Ishikawa (cell line): Measurements from ENCODE around the gene SPOCK1.

Experiments
- CREB1 ChIP-seq: IDR thresholded peaks from 2 replicates; pipeline ENCODE4 v1.6.1; 2012; ENCODE audit warnings: low read depth
- EGR1 ChIP-seq: IDR thresholded peaks from 2 replicates; pipeline ENCODE4 v1.6.1; 2012
- EP300 ChIP-seq: IDR thresholded peaks from 2 replicates; pipeline ENCODE4 v1.6.1; 2012; ENCODE audit warnings: borderline replicate concordance
- FOXM1 ChIP-seq: IDR thresholded peaks from 2 replicates; pipeline ENCODE4 v1.6.1; 2012; ENCODE audit warnings: low read depth, borderline replicate concordance
- MAX ChIP-seq: IDR thresholded peaks from 2 replicates; pipeline ENCODE4 v1.6.1; 2012
- NFIC ChIP-seq: IDR thresholded peaks from 2 replicates; pipeline ENCODE4 v1.6.1; 2012
- RAD21 ChIP-seq: IDR thresholded peaks from 2 replicates; pipeline ENCODE4 v1.6.1; 2012; ENCODE audit warnings: low read depth
- REST ChIP-seq: IDR thresholded peaks from 2 replicates; pipeline ENCODE4 v1.6.1; 2012; ENCODE audit warnings: low read depth, mild to moderate bottlenecking
- YY1 ChIP-seq: IDR thresholded peaks from 2 replicates; pipeline ENCODE4 v1.6.1; 2012; ENCODE audit warnings: low read depth

DNA sequence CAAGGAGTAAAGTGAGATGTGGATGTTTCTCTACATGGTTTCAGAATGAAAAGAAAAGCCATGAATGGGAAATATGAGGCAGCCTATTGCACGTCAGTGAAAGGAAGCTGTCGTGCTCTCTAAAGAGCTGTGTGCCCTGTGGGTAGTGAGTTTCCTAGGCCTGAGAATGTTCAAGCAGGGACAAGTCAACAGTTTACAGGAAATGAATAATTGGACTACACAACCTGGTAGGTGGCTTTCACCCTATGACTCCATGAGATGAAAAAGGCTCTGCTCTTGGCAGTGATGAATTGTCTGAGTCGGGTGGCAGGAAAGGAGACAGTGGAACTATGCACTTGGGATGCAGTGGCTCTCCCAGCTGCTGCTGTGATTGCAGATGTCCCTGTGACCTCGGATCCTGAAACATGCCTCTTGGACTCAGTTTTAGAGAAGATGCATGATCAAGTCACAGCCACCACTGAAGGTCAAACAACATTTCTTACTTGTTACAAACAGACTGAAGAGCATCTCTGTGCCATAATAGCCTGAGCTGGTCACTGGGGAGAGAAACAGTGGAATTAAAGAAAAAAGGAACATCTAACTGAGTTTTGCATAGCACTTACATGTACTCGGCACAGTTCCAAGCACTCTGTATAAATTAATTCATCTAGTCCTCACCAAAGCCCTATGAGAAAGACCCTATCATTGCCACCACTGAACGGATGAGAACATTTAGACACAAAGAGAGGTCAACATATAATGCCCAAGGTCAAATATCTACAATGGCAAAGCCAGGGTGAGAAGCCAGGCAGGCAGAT, 293.7 kb downstream of the SPOCK1 start:
- TF ChIP-seq REST, result no peak
- no peak for TF ChIP-seq CREB1
- no peak for TF ChIP-seq RAD21
- no peak for TF ChIP-seq MAX
- TF ChIP-seq FOXM1, result no peak
- TF ChIP-seq EP300, result no peak
- TF ChIP-seq NFIC, result no peak
- TF ChIP-seq EGR1, result no peak
- TF ChIP-seq YY1, result no peak
